HEK293T (cell line): ENCODE measurements around the gene CWC25.
A peak's percentile ranks its signal among the peaks of the same experiment; 100 is the strongest.

ENCODE experiments used
- CTCF ChIA-PET: fragments of 350-600 bp; formaldehyde crosslinking; extraction: SDS; loops from one replicate; lab custom pipeline; 2021; ENCODE audit warnings: antibody characterized with exemption, inconsistent platforms; lab: Yijun Ruan, JAX
- POLR2A ChIA-PET: fragments of 350-600 bp; formaldehyde crosslinking; extraction: SDS; loops from one replicate; lab custom pipeline; 2020; ENCODE audit warnings: antibody characterized with exemption, inconsistent platforms; lab: Yijun Ruan, JAX
- DNase-seq: peaks from one replicate; pipeline ENCODE4 v3.0.0; 2012; ENCODE audit warnings: mixed read lengths; ENCODE audit errors: extremely low spot score
- ARNT ChIP-seq: fragments of 450-650 bp; IDR thresholded peaks from 2 replicates; pipeline ENCODE4 v1.6.1; 2017; ENCODE audit warnings: mild to moderate bottlenecking
- BHLHE40 ChIP-seq: fragments of 450-650 bp; IDR thresholded peaks from 2 replicates; pipeline ENCODE4 v1.6.1; 2016; ENCODE audit warnings: mild to moderate bottlenecking, moderate library complexity, borderline replicate concordance
- CTBP1 ChIP-seq: fragments of 450-650 bp; IDR thresholded peaks from 2 replicates; pipeline ENCODE4 v1.6.1; 2016; ENCODE audit warnings: borderline replicate concordance
- ELF4 ChIP-seq: fragments of 450-650 bp; IDR thresholded peaks from 2 replicates; pipeline ENCODE4 v1.6.1; 2017; ENCODE audit warnings: antibody characterized with exemption
- FOXA1 ChIP-seq: fragments of 450-650 bp; IDR thresholded peaks from 2 replicates; pipeline ENCODE4 v1.6.1; 2016; ENCODE audit warnings: mild to moderate bottlenecking
- FOXK2 ChIP-seq: fragments of 450-650 bp; IDR thresholded peaks from 2 replicates; pipeline ENCODE4 v1.6.1; 2016; ENCODE audit warnings: mild to moderate bottlenecking
- FOXM1 ChIP-seq: fragments of 450-650 bp; IDR thresholded peaks from 2 replicates; pipeline ENCODE4 v1.6.1; 2017; ENCODE audit warnings: mild to moderate bottlenecking, borderline replicate concordance
- HDGF ChIP-seq: fragments of 450-650 bp; IDR thresholded peaks from 2 replicates; pipeline ENCODE4 v1.6.1; 2017; ENCODE audit warnings: antibody characterized with exemption, borderline replicate concordance
- L3MBTL2 ChIP-seq: fragments of 450-650 bp; conservative IDR thresholded peaks from 2 replicates; pipeline ENCODE4 v1.6.1; 2016; ENCODE audit warnings: mild to moderate bottlenecking
- LEF1 ChIP-seq: fragments of 450-650 bp; IDR thresholded peaks from 2 replicates; pipeline ENCODE4 v1.6.1; 2017; ENCODE audit warnings: mild to moderate bottlenecking, borderline replicate concordance
- NFRKB ChIP-seq: fragments of 450-650 bp; IDR thresholded peaks from 2 replicates; pipeline ENCODE4 v1.6.1; 2016; ENCODE audit warnings: mild to moderate bottlenecking, moderate library complexity
- PKNOX1 ChIP-seq: fragments of 450-650 bp; IDR thresholded peaks from 2 replicates; pipeline ENCODE4 v1.6.1; 2016
- SP1 ChIP-seq: fragments of 450-650 bp; IDR thresholded peaks from 2 replicates; pipeline ENCODE4 v1.6.1; 2017
- SUZ12 ChIP-seq: fragments of 450-650 bp; IDR thresholded peaks from 2 replicates; pipeline ENCODE4 v1.6.1; 2016; ENCODE audit warnings: mild to moderate bottlenecking
- TARDBP ChIP-seq: fragments of 450-650 bp; IDR thresholded peaks from 2 replicates; pipeline ENCODE4 v1.6.1; 2016
- ZNF384 ChIP-seq: fragments of 450-650 bp; IDR thresholded peaks from 2 replicates; pipeline ENCODE4 v1.6.1; 2016

The CWC25 gene

GRCh38 chr17:38798614-38799500, 26.3 kb downstream of the CWC25 start:
- peak; percentile 26 for DNase-seq
- ChIA-PET CTCF (no interaction called here), POLR2A (interaction anchor here (1.1 to 2.1 kb wide), 6 partner anchors 27 to 55 kb away, joined by 3 to 9 read pairs (median 7); partner anchors contain the start of genes CWC25, PSMB3 and RPL23)
- TF ChIP-seq FOXK2 (no peak), SP1 (no peak), FOXA1 (no peak), HDGF (no peak), L3MBTL2 (no peak), BHLHE40 (no peak), TARDBP (no peak)

GRCh38 chr17:38797828-38798227, 27.3 kb downstream of the CWC25 start:
- ChIA-PET CTCF (no interaction called here), POLR2A (interaction anchor here (2.1 kb wide), 1 partner anchor 46 kb away, joined by 8 read pairs; the partner anchor contains the start of gene PSMB3)
- no peak for TF ChIP-seq TARDBP
- TF ChIP-seq LEF1 = no peak
- TF ChIP-seq CTBP1 = no peak
- TF ChIP-seq NFRKB = no peak
- TF ChIP-seq HDGF = no peak
- TF ChIP-seq ARNT = no peak
- TF ChIP-seq FOXM1 = no peak
- no peak for TF ChIP-seq ELF4
- no peak for TF ChIP-seq SP1
- no peak for TF ChIP-seq ZNF384
- no peak for TF ChIP-seq FOXA1
- no peak for TF ChIP-seq SUZ12
- no peak for TF ChIP-seq PKNOX1
- no peak for TF ChIP-seq L3MBTL2
- no peak for TF ChIP-seq BHLHE40

GRCh38 chr17:38797158-38797490, 28.0 kb downstream of the CWC25 start:
- ChIA-PET POLR2A (interaction anchor here (2.1 kb wide), 1 partner anchor 45 kb away, joined by 8 read pairs; the partner anchor contains the start of gene PSMB3), CTCF (no interaction called here)
- TF ChIP-seq ELF4 (no peak), LEF1 (no peak), ZNF384 (no peak), NFRKB (no peak), TARDBP (no peak), SP1 (no peak), SUZ12 (no peak), FOXM1 (no peak), FOXK2 (no peak), ARNT (no peak), BHLHE40 (no peak), CTBP1 (no peak), PKNOX1 (no peak), L3MBTL2 (no peak), FOXA1 (no peak), HDGF (no peak)
- DNase-seq = no peak

More at GRCh38 chr17:38797828-38798227, 27.3 kb downstream of the CWC25 start:
- no peak for DNase-seq

- DNase-seq = no peak
- TF ChIP-seq SUZ12 (no peak), SP1 (no peak), FOXM1 (no peak), L3MBTL2 (no peak), PKNOX1 (no peak), CTBP1 (no peak), LEF1 (no peak), ARNT (no peak), ZNF384 (no peak), FOXK2 (no peak), NFRKB (no peak), BHLHE40 (no peak), HDGF (no peak), FOXA1 (no peak), ELF4 (no peak), TARDBP (no peak)
- ChIA-PET POLR2A (interaction anchor here (2.1 kb wide), 1 partner anchor 45 kb away, joined by 8 read pairs; the partner anchor contains the start of gene PSMB3), CTCF (no interaction called here)
These were observed 28.5 kb downstream of the CWC25 start for GRCh38 chr17:38796451-38797157.

- CTCF ChIA-PET = interaction anchor here (0.7 kb wide), 1 partner anchor 382 kb away, joined by 4 read pairs; no protein-coding TSS in a partner anchor
- no peak for DNase-seq
- no peak for TF ChIP-seq LEF1
- no peak for TF ChIP-seq FOXA1
- no peak for TF ChIP-seq FOXK2
- TF ChIP-seq HDGF = no peak
- no peak for TF ChIP-seq PKNOX1
- no peak for TF ChIP-seq CTBP1
- no peak for TF ChIP-seq ELF4
- TF ChIP-seq FOXM1 = no peak
- TF ChIP-seq L3MBTL2 = no peak
- TF ChIP-seq ARNT = no peak
- TF ChIP-seq SUZ12 = no peak
- no peak for TF ChIP-seq TARDBP
- POLR2A ChIA-PET = no interaction called here
These were observed 30.9 kb downstream of the CWC25 start for GRCh38 chr17:38794221-38794620.
